K562 (cell line): Measurements from ENCODE around the gene GPR162. TPM values are rescaled to one million over a fixed set of nuclear protein-coding genes. Genes with fewer than 3 reads are reported as not detected.

Experiments
- CREB1 ChIP-seq, 2 experiments: sonication (generic) in 1 of 2; formaldehyde crosslinking in 1 of 2; IDR thresholded peaks; 2 replicates each; pipeline versions ENCODE4 v1.6.1 to v1.8.0; 2012 to 2022; ENCODE audit warnings: inconsistent platforms in 1 of 2, mild to moderate bottlenecking in 1 of 2, missing genetic modification reagents in 1 of 2, moderate library complexity in 1 of 2
- CREB3L1 ChIP-seq: fragments of 450-650 bp; IDR thresholded peaks from 2 replicates; pipeline ENCODE4 v1.6.1; 2014; ENCODE audit warnings: low read depth, mild to moderate bottlenecking, moderate library complexity, borderline replicate concordance
- CTBP1 ChIP-seq: fragments of 450-650 bp; IDR thresholded peaks from 2 replicates; pipeline ENCODE4 v1.6.1; 2016; ENCODE audit warnings: borderline replicate concordance
- ELF2 ChIP-seq: fragments of 250-450 bp; sonication (Bioruptor Pico); IDR thresholded peaks from 2 replicates; pipeline ENCODE4 v1.5.0; 2021; ENCODE audit warnings: mild to moderate bottlenecking
- ETS1 ChIP-seq: conservative IDR thresholded peaks from 2 replicates; pipeline ENCODE4 v1.6.1; 2011; ENCODE audit warnings: low read depth, mild to moderate bottlenecking, low read length; ENCODE audit not compliant: control insufficient read depth
- HDGF ChIP-seq: fragments of 450-650 bp; IDR thresholded peaks from 2 replicates; pipeline ENCODE4 v1.6.1; 2016
- NCOR1 ChIP-seq: fragments of 450-650 bp; IDR thresholded peaks from 2 replicates; pipeline ENCODE4 v1.6.1; 2016; ENCODE audit warnings: mild to moderate bottlenecking, moderate library complexity
- NEUROD1 ChIP-seq: fragments of 150-350 bp; IDR thresholded peaks from 2 replicates; pipeline ENCODE4 v1.6.1; 2014; ENCODE audit warnings: borderline replicate concordance, low read length, low read depth; ENCODE audit not compliant: partially characterized antibody
- POLR2AphosphoS5 ChIP-seq: IDR thresholded peaks from 2 replicates; pipeline ENCODE4 v1.6.1; 2011; ENCODE audit warnings: mild to moderate bottlenecking, low read depth, low read length, moderate library complexity; ENCODE audit not compliant: control insufficient read depth, insufficient read depth
- PURB ChIP-seq: sonication (generic); formaldehyde crosslinking; IDR thresholded peaks from 2 replicates; pipeline ENCODE4 v1.9.0; 2021; ENCODE audit warnings: low read depth, mild to moderate bottlenecking, missing genetic modification reagents
- RAD21 ChIP-seq, 2 experiments: fragments of 250-450 bp in 1 of 2; fragments of 450-650 bp in 1 of 2; sonication (Bioruptor Pico) in 1 of 2; formaldehyde crosslinking in 1 of 2; IDR thresholded peaks in 1 of 2; conservative IDR thresholded peaks in 1 of 2; 2 replicates each; pipeline versions ENCODE4 v1.4.0 to v1.8.0; 2020 to 2022; ENCODE audit warnings: mild to moderate bottlenecking in 2 of 2, moderate library complexity in 1 of 2
- RBM17 ChIP-seq: fragments of 200-400 bp; formaldehyde crosslinking; IDR thresholded peaks from 2 replicates; pipeline ENCODE4 v1.6.1; 2017; ENCODE audit warnings: low read depth, mild to moderate bottlenecking, low read length, borderline replicate concordance
- SAFB ChIP-seq: fragments of 200-400 bp; formaldehyde crosslinking; IDR thresholded peaks from 2 replicates; pipeline ENCODE4 v1.6.1; 2017; ENCODE audit warnings: low read depth, low read length, borderline replicate concordance
- SREBF1 ChIP-seq: fragments of 150-350 bp; IDR thresholded peaks from 2 replicates; pipeline ENCODE4 v1.6.1; 2014; ENCODE audit warnings: antibody characterized with exemption, low read depth, low read length, borderline replicate concordance
- TSC22D4 ChIP-seq: fragments of 450-650 bp; IDR thresholded peaks from 2 replicates; pipeline ENCODE4 v1.6.1; 2016; ENCODE audit warnings: missing genetic modification characterization, missing biosample characterization, control low read depth
- U2AF2 ChIP-seq: fragments of 200-400 bp; formaldehyde crosslinking; optimal IDR thresholded peaks from 2 replicates; pipeline ENCODE3; 2017; ENCODE audit warnings: low read depth, mild to moderate bottlenecking, low read length
- XRCC5 ChIP-seq: fragments of 200-400 bp; formaldehyde crosslinking; IDR thresholded peaks from 2 replicates; pipeline ENCODE4 v1.6.1; 2017; ENCODE audit warnings: low read depth, mild to moderate bottlenecking, low read length
- ZEB2 ChIP-seq: fragments of 450-650 bp; IDR thresholded peaks from 2 replicates; pipeline ENCODE4 v1.6.1; 2016
- ZNF239 ChIP-seq: fragments of 250-450 bp; sonication (Bioruptor Pico); IDR thresholded peaks from 2 replicates; pipeline ENCODE4 v1.4.0; 2020; ENCODE audit warnings: mild to moderate bottlenecking
- ZNF395 ChIP-seq: fragments of 200-800 bp; sonication (Bioruptor generic); IDR thresholded peaks from 2 replicates; pipeline ENCODE4 v1.6.1; 2017; ENCODE audit warnings: missing genetic modification characterization, missing compliant biosample characterization
- ZNF41 ChIP-seq: fragments of 250-450 bp; sonication (Bioruptor Pico); conservative IDR thresholded peaks from 2 replicates; pipeline ENCODE4 v1.4.0; 2020; ENCODE audit warnings: mild to moderate bottlenecking
- ZNF436 ChIP-seq: fragments of 250-450, 450-650 bp; sonication (Bioruptor Pico); formaldehyde crosslinking; IDR thresholded peaks from 2 replicates; pipeline ENCODE4 v1.7.0; 2020; ENCODE audit warnings: mild to moderate bottlenecking
- ZNF644 ChIP-seq: fragments of 200-800 bp; sonication (Bioruptor generic); IDR thresholded peaks from 2 replicates; pipeline ENCODE4 v1.6.1; 2016; ENCODE audit warnings: low read depth, missing genetic modification characterization, missing compliant biosample characterization
- ZSCAN32 ChIP-seq: fragments of 450-650 bp; formaldehyde crosslinking; IDR thresholded peaks from 2 replicates; pipeline ENCODE4 v1.4.0; 2020; ENCODE audit warnings: mild to moderate bottlenecking, moderate library complexity
- polyA plus RNA-seq, 8 experiments: library from polyadenylated mRNA; depleted of rRNA in 4 of 8; stranded (reverse) in 5 of 8; unstranded in 3 of 8; fragments of >200 nt; fragmentation: Nextera tagmentation in 2 of 8; fragmentation: Illumina TruSeq in 1 of 8; extraction: Ambion mirVana in 2 of 8; extraction: Trizol in 1 of 8; gene quantifications; 2 replicates each; pipeline versions ENCODE4 v1.2.1 to v1.2.3, GENCODE V29; 2011 to 2014; ENCODE audit warnings: inconsistent platforms in 1 of 8, missing spikeins in 1 of 8
- total RNA-seq, 7 experiments: library from RNA; depleted of rRNA in 6 of 7; stranded (reverse); fragments of >200 nt in 6 of 7; fragmentation: Illumina TruSeq in 2 of 7; extraction: Trizol in 2 of 7; gene quantifications; 2 replicates each; pipeline versions ENCODE4 v1.2.1 to v1.2.3, GENCODE V29; 2011 to 2021; ENCODE audit warnings: low replicate concordance in 1 of 7

GPR162 gene
- total and polyA plus RNA-seq, 9 of the 15 experiments (the other 6 are each of a cell fraction or from before 2014, with no cell fraction given), result 0.65 to 1.8 (median 1.1) TPM; not detected in 2

GRCh38 chr12:6869049-6870021 is 47.7 kb downstream of the GPR162 start (continued):
- TF ChIP-seq CREB3L1 (no peak), ZNF41 (CRISPR knock-in tag) (no peak), CTBP1 (peak; percentile 80), ZNF239 (CRISPR knock-in tag) (no peak), SREBF1 (no peak), ZNF644 (tag) (no peak), ZNF436 (CRISPR knock-in tag) (no peak), SAFB (no peak), RBM17 (no peak), ETS1 (no peak), RAD21 (CRISPR knock-in tag; conservative IDR thresholded peaks at IDR 0.05 in 1 of 2, IDR thresholded peaks at IDR 0.05 in 1 of 2) (peak; percentile 54 to 65), ZEB2 (peak; percentile 15; the same call in 1 of the 2 replicates), PURB (CRISPR knock-in tag) (no peak), ELF2 (CRISPR knock-in tag) (no peak), TSC22D4 (tag) (no peak), CREB1 (IDR thresholded peaks at IDR 0.05) (no peak), CREB1 (CRISPR knock-in tag; IDR thresholded peaks at IDR 0.05) (no peak), U2AF2 (no peak), ZSCAN32 (no peak), XRCC5 (0 out of 2 replicates have a peak, but pooled peaks have one; percentile 32), ZNF395 (CRISPR knock-in tag) (no peak), NCOR1 (0 out of 2 replicates have a peak, but pooled peaks have one; percentile 8), POLR2AphosphoS5 (0 out of 2 replicates have a peak, but pooled peaks have one; percentile 31), NEUROD1 (no peak), HDGF (no peak)
